KMS-11 (cell line): ENCODE results near the gene GARNL3.

Experiments used
- H2AFZ ChIP-seq: fragments of 200-600 bp; sonication (generic); 2 replicates; pipeline ENCODE4 v1.6.1; 2016; ENCODE audit warnings: antibody characterized with exemption, mixed run types, low read depth
- H3K27ac ChIP-seq: fragments of 200-600 bp; sonication (generic); 2 replicates; pipeline ENCODE4 v1.6.1; 2016; ENCODE audit warnings: mild to moderate bottlenecking, mixed run types
- H3K27me3 ChIP-seq: fragments of 200-600 bp; sonication (generic); 2 replicates; pipeline ENCODE4 v1.6.1; 2017; ENCODE audit warnings: mild to moderate bottlenecking, low read depth, mixed run types, moderate library complexity; ENCODE audit not compliant: insufficient read depth
- H3K36me3 ChIP-seq: fragments of 200-600 bp; sonication (generic); 2 replicates; pipeline ENCODE4 v1.6.1; 2017; ENCODE audit warnings: mild to moderate bottlenecking, mixed run types; ENCODE audit not compliant: insufficient read depth
- H3K4me1 ChIP-seq: fragments of 200-600 bp; sonication (generic); 2 replicates; pipeline ENCODE4 v1.6.1; 2016; ENCODE audit warnings: mild to moderate bottlenecking, low read depth, mixed run types; ENCODE audit not compliant: poor library complexity, severe bottlenecking
- H3K4me2 ChIP-seq: fragments of 200-600 bp; sonication (generic); 2 replicates; pipeline ENCODE4 v1.7.0; 2016; ENCODE audit warnings: mild to moderate bottlenecking, mixed run types
- H3K4me3 ChIP-seq: fragments of 200-600 bp; sonication (generic); IDR thresholded peaks from 2 replicates; pipeline ENCODE4 v1.6.1; 2017; ENCODE audit warnings: low read depth, low read length, mixed read lengths; ENCODE audit not compliant: insufficient read depth
- H3K79me2 ChIP-seq: fragments of 200-600 bp; sonication (generic); 2 replicates; pipeline ENCODE4 v1.6.1; 2016; ENCODE audit warnings: low read depth, mixed run types; ENCODE audit not compliant: insufficient read depth
- H3K9ac ChIP-seq: fragments of 200-600 bp; sonication (generic); 2 replicates; pipeline ENCODE4 v1.6.1; 2016; ENCODE audit warnings: mild to moderate bottlenecking, mixed run types
- H4K20me1 ChIP-seq: fragments of 200-600 bp; sonication (generic); 2 replicates; pipeline ENCODE4 v1.6.1; 2016; ENCODE audit warnings: mild to moderate bottlenecking, mixed run types; ENCODE audit not compliant: insufficient read depth
- TF ChIP-seq, protein P1 (sequence below): fragments of 200-600 bp; sonication (generic); conservative IDR thresholded peaks from 2 replicates; pipeline ENCODE4 v1.6.1; 2017; ENCODE audit warnings: low read depth, mild to moderate bottlenecking, antibody characterized with exemption, low read length, moderate library complexity, mixed read lengths

The GARNL3 gene, protein sequence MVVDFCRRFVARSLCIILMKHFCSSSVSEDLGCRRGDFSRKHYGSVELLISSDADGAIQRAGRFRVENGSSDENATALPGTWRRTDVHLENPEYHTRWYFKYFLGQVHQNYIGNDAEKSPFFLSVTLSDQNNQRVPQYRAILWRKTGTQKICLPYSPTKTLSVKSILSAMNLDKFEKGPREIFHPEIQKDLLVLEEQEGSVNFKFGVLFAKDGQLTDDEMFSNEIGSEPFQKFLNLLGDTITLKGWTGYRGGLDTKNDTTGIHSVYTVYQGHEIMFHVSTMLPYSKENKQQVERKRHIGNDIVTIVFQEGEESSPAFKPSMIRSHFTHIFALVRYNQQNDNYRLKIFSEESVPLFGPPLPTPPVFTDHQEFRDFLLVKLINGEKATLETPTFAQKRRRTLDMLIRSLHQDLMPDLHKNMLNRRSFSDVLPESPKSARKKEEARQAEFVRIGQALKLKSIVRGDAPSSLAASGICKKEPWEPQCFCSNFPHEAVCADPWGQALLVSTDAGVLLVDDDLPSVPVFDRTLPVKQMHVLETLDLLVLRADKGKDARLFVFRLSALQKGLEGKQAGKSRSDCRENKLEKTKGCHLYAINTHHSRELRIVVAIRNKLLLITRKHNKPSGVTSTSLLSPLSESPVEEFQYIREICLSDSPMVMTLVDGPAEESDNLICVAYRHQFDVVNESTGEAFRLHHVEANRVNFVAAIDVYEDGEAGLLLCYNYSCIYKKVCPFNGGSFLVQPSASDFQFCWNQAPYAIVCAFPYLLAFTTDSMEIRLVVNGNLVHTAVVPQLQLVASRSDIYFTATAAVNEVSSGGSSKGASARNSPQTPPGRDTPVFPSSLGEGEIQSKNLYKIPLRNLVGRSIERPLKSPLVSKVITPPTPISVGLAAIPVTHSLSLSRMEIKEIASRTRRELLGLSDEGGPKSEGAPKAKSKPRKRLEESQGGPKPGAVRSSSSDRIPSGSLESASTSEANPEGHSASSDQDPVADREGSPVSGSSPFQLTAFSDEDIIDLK

DNA sequence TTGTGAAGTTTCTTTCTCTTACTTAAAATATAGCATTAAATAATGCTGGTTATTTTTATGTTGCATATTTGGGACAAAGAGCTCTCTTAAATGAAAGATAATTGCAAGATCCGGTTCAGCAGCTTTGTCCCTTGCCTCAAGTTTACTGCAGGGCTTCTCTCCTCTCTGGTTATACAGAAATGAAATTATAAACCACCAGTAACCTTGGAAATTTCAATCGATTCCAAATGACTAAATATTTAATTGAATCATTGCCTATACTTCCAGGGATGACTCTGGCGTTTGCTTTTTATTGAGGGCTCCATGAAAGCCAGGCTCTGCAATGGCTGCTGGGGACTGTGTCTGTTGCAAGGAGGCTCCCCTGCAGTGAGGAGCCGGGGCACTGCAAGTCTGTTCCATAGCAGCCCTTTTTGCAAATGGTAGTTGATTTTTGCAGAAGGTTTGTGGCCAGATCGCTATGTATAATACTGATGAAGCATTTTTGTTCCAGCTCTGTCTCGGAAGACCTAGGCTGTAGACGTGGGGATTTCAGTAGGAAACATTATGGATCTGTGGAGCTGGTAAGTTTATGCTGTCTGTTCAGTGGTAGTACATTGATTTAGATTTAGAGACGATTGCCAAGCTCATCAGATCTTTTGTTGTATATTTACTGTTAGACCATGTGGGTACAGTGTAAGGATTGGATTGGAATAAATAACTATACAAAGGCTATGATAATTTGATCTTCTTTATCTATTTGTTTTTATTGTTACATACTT, at the start of gene GARNL3:
Gene GARNL3, plus strand, starts transcription at position 313 of the 758 bp plus-strand sequence. Its CDS starts 104 bp downstream, at position 417.
- Histone ChIP-seq H3K9ac (no peak within 1 kb of the TSS), H2AFZ (no peak within 1 kb of the TSS), H3K4me2 (no peak within 1 kb of the TSS), H3K79me2 (no peaks in the 10 kb centered on the region), H3K4me1 (no peaks in the 10 kb centered on the region), H3K27ac (no peak within 1 kb of the TSS), H3K36me3 (no peaks in the 10 kb centered on the region), H4K20me1 (no peaks in the 10 kb centered on the region), H3K27me3 (no peaks in the 10 kb centered on the region), H3K4me3 (no peak within 1 kb of the TSS)
- TF ChIP-seq, protein P1, sequence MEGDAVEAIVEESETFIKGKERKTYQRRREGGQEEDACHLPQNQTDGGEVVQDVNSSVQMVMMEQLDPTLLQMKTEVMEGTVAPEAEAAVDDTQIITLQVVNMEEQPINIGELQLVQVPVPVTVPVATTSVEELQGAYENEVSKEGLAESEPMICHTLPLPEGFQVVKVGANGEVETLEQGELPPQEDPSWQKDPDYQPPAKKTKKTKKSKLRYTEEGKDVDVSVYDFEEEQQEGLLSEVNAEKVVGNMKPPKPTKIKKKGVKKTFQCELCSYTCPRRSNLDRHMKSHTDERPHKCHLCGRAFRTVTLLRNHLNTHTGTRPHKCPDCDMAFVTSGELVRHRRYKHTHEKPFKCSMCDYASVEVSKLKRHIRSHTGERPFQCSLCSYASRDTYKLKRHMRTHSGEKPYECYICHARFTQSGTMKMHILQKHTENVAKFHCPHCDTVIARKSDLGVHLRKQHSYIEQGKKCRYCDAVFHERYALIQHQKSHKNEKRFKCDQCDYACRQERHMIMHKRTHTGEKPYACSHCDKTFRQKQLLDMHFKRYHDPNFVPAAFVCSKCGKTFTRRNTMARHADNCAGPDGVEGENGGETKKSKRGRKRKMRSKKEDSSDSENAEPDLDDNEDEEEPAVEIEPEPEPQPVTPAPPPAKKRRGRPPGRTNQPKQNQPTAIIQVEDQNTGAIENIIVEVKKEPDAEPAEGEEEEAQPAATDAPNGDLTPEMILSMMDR, result no peak

DNA sequence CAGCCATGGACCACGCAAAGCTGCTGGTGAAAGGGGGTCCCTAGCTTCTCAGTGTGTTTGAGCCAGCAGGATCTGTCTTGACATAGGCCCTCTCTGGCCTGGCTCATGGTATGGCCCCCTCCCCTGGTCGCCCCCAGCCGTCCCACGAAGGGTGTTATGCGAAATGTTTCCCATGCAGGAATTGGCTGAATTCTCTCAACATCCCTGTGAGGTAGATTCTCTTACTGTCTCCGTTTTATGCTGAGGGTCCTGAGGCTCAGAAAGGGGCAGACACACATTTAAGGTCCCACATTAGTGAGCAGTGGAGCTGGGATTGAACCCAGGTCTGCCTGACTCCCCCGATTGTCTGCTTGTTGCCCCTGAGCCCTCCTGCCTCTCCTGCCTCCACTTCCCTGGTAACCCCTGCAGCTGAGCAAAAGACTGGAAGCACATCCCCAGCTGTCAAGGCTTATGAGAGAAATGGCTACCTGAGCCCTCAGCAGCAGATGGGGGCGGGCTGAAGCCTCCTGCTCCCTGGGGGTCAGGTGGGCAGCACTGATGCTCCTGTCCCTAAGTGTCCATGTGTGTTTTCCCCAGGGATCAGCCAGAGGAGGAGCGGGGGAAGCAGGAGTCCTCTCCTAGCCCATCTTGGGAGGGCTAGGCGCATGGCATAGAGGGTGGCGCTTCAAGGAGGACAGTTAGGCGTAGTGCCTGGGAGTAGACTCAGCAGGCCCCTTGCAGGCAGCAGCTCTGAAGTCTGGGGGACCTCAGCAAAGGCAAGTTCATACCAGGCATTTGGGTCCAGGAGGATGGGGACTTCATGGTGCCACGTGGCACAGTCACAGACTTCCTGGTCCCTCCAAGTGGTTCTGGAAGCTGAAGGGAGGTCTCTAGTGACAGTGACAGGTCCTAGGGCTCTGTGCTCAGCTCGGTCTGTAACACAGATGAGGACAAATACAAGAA, 49.0 kb upstream of the GARNL3 start:
- no peaks in the 10 kb centered on the region for H3K27me3 ChIP-seq
- TF ChIP-seq, protein P1, result no peak
- no peaks in the 10 kb centered on the region for H3K79me2 ChIP-seq
- H4K20me1 ChIP-seq, result no peaks in the 10 kb centered on the region
- no peak overlapping the region for H3K4me3 ChIP-seq
- no peak overlapping the region for H3K9ac ChIP-seq
- H3K27ac ChIP-seq, result no peak overlapping the region
- H3K4me2 ChIP-seq, result no peak overlapping the region
- peaks cover 14% of the 10 kb centered on the region for H3K4me1 ChIP-seq
- H3K36me3 ChIP-seq, result no peaks in the 10 kb centered on the region
- H2AFZ ChIP-seq, result no peak overlapping the region

DNA sequence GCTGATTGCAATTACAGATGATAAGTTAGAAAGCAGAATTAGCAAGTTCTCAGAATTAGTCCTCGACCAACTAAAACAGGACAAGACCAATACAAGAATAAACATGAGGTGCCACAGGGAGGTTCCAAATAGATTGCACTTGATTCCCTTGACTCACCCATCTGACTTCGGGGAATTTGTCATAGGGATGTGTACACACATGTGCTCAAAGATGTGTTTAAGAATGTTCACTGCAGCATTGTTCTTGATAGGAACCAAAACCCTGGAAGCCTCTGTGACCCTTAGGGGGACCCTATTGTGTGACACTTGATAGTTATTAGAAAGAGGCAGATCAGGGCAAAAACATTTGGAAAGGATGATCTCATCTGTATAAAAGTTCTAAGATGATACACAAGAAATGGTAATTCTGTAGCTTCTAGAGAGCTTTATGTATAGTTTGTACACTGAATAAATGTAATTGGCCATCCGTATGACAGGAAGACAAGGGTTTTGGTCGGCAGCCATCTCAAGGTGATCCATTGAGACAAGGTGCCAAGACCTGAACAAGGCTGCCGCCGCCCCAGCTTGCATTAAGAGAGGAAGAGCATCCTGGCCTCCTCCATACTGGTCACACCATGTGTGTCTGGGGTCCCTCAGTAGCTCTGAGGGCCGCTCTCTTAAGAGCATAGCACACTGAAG, 48.2 kb upstream of the GARNL3 start:
- no peak overlapping the region for H3K4me3 ChIP-seq
- TF ChIP-seq, protein P1, result no peak
- no peak overlapping the region for H3K27ac ChIP-seq
- peaks cover 20% of the 10 kb centered on the region for H3K4me1 ChIP-seq
- no peak overlapping the region for H3K4me2 ChIP-seq
- H3K79me2 ChIP-seq, result no peaks in the 10 kb centered on the region
- H4K20me1 ChIP-seq, result no peaks in the 10 kb centered on the region
- H2AFZ ChIP-seq, result no peak overlapping the region
- no peaks in the 10 kb centered on the region for H3K27me3 ChIP-seq
- H3K9ac ChIP-seq, result no peak overlapping the region
- no peaks in the 10 kb centered on the region for H3K36me3 ChIP-seq
